Hepatocyte (in vitro differentiated cells): ENCODE data around the gene SPATA24. TPM values are rescaled to one million over a fixed set of nuclear protein-coding genes. Genes with fewer than 3 reads are reported as not detected.

Experiments used
- DNase-seq: peaks from one replicate; pipeline ENCODE4 v3.0.0-alpha.2; 2016; ENCODE audit warnings: low spot score
- H2AFZ ChIP-seq: fragments of 200-600 bp; sonication (generic); 2 replicates; pipeline ENCODE4 v1.6.0; 2016; ENCODE audit warnings: antibody characterized with exemption, mild to moderate bottlenecking
- H3K27ac ChIP-seq: fragments of 200-600 bp; sonication (generic); 2 replicates; pipeline ENCODE4 v1.5.1; 2016; ENCODE audit warnings: mild to moderate bottlenecking
- H3K27me3 ChIP-seq: fragments of 200-600 bp; sonication (generic); 2 replicates; pipeline ENCODE4 v1.6.1; 2016
- H3K36me3 ChIP-seq: fragments of 200-600 bp; sonication (generic); replicated peaks from 2 replicates; pipeline ENCODE4 v1.5.1; 2016; ENCODE audit warnings: low read depth; ENCODE audit not compliant: insufficient read depth
- H3K4me1 ChIP-seq: fragments of 200-600 bp; sonication (generic); 2 replicates; pipeline ENCODE4 v1.5.1; 2016; ENCODE audit warnings: mild to moderate bottlenecking, moderate library complexity; ENCODE audit not compliant: insufficient read depth
- H3K4me2 ChIP-seq: fragments of 200-600 bp; sonication (generic); 2 replicates; pipeline ENCODE4 v1.6.0; 2016
- H3K4me3 ChIP-seq: fragments of 200-600 bp; sonication (generic); 2 replicates; pipeline ENCODE4 v1.5.1; 2016; ENCODE audit warnings: mild to moderate bottlenecking
- H3K79me2 ChIP-seq: fragments of 200-600 bp; sonication (generic); 2 replicates; pipeline ENCODE4 v1.6.0; 2017; ENCODE audit warnings: mild to moderate bottlenecking
- H3K9me2 ChIP-seq: fragments of 200-600 bp; sonication (generic); replicated peaks from 2 replicates; pipeline ENCODE4 v1.6.0; 2017; ENCODE audit warnings: mild to moderate bottlenecking; ENCODE audit not compliant: insufficient read depth
- H3K9me3 ChIP-seq: fragments of 200-600 bp; sonication (generic); 2 replicates; pipeline ENCODE4 v1.5.1; 2016; ENCODE audit warnings: low read depth, mild to moderate bottlenecking
- H4K20me1 ChIP-seq: fragments of 200-600 bp; sonication (generic); 2 replicates; pipeline ENCODE4 v1.6.0; 2016; ENCODE audit warnings: mild to moderate bottlenecking; ENCODE audit not compliant: insufficient read depth, poor library complexity, severe bottlenecking
- CTCF ChIP-seq: fragments of 200-600 bp; sonication (generic); IDR thresholded peaks from 2 replicates; pipeline ENCODE4 v1.5.1; 2016; ENCODE audit warnings: antibody characterized with exemption, mild to moderate bottlenecking; ENCODE audit not compliant: poor library complexity
- EZH2 ChIP-seq: fragments of 200-600 bp; sonication (generic); IDR thresholded peaks from 2 replicates; pipeline ENCODE4 v1.6.1; 2016; ENCODE audit warnings: antibody characterized with exemption, mild to moderate bottlenecking, borderline replicate concordance
- EZH2phosphoT487 ChIP-seq: fragments of 200-600 bp; sonication (generic); IDR thresholded peaks from one replicate; pipeline ENCODE4 v1.6.1; 2018; ENCODE audit warnings: antibody characterized with exemption, mild to moderate bottlenecking, low read depth, moderate library complexity; ENCODE audit not compliant: unreplicated experiment, severe bottlenecking
- WGBS: methylation state at CpG from one replicate; pipeline ENCODE4 v1.1.6; 2016; ENCODE audit warnings: low lambda C conversion rate; ENCODE audit errors: missing lambda C conversion rate; 5-methylcytosine and 5-hydroxymethylcytosine counted together
- polyA plus RNA-seq: library from polyadenylated mRNA; unstranded; fragments of >200 nt; fragmentation: Nextera tagmentation; extraction: Ambion mirVana; gene quantifications from 2 replicates; pipeline ENCODE4 v1.2.1, GENCODE V29; 2016
- total RNA-seq: library from RNA; depleted of rRNA; stranded (reverse); fragments of >200 nt; gene quantifications from 2 replicates; pipeline ENCODE4 v1.2.3, GENCODE V29; 2014

SPATA24 gene
- total and polyA plus RNA-seq, 2 experiments from 2014 or later: 6.3 to 9.8 TPM

- no peak overlapping the region for H3K27ac ChIP-seq
Measured at GRCh38 chr5:139378941-139379361, 24.9 kb downstream of the SPATA24 start.

GRCh38 chr5:139378101-139378825, 25.6 kb downstream of the SPATA24 start:
- no peak for DNase-seq
- no peak overlapping the region for H3K27ac ChIP-seq

More at GRCh38 chr5:139378941-139379361, 24.9 kb downstream of the SPATA24 start:
- 92% methylated on average over 13 of the region's 13 CpGs for WGBS
- peaks cover 19% of the 10 kb centered on the region for H3K4me1 ChIP-seq
- no peaks in the 10 kb centered on the region for H3K79me2 ChIP-seq
- H3K36me3 ChIP-seq: no peaks in the 10 kb centered on the region
- no peak overlapping the region for H2AFZ ChIP-seq
- TF ChIP-seq CTCF (no peak), EZH2phosphoT487 (no peak), EZH2 (no peak)
- H3K4me3 ChIP-seq: no peak overlapping the region
- H3K9me3 ChIP-seq: no peaks in the 10 kb centered on the region
- H3K4me2 ChIP-seq: no peak overlapping the region
- no peaks in the 10 kb centered on the region for H3K9me2 ChIP-seq
- H3K27me3 ChIP-seq: no peaks in the 10 kb centered on the region
- DNase-seq: no peak
- no peaks in the 10 kb centered on the region for H4K20me1 ChIP-seq

GRCh38 chr5:139377226-139377625, 26.7 kb downstream of the SPATA24 start:
- H3K9me2 ChIP-seq: no peaks in the 10 kb centered on the region
- H3K79me2 ChIP-seq: no peaks in the 10 kb centered on the region
- H3K27me3 ChIP-seq: no peaks in the 10 kb centered on the region
- no peaks in the 10 kb centered on the region for H3K36me3 ChIP-seq
- H3K4me1 ChIP-seq: peaks cover 4% of the 10 kb centered on the region
- H3K4me3 ChIP-seq: no peak overlapping the region
- DNase-seq: no peak
- H3K4me2 ChIP-seq: no peak overlapping the region
- 88% methylated on average over 3 of the region's 3 CpGs for WGBS
- H3K9me3 ChIP-seq: no peaks in the 10 kb centered on the region
- H3K27ac ChIP-seq: no peak overlapping the region
- no peak overlapping the region for H2AFZ ChIP-seq
- no peaks in the 10 kb centered on the region for H4K20me1 ChIP-seq
- TF ChIP-seq EZH2 (no peak), CTCF (no peak), EZH2phosphoT487 (no peak)

More at GRCh38 chr5:139378101-139378825, 25.6 kb downstream of the SPATA24 start:
- TF ChIP-seq EZH2phosphoT487: no peak
- no peak for TF ChIP-seq CTCF
- TF ChIP-seq EZH2: no peak
- Histone ChIP-seq H3K36me3 (no peaks in the 10 kb centered on the region), H3K4me2 (no peak overlapping the region), H2AFZ (no peak overlapping the region), H3K27me3 (no peaks in the 10 kb centered on the region), H3K9me2 (no peaks in the 10 kb centered on the region), H3K4me1 (peaks cover 12% of the 10 kb centered on the region), H3K4me3 (no peak overlapping the region), H4K20me1 (no peaks in the 10 kb centered on the region), H3K79me2 (no peaks in the 10 kb centered on the region), H3K9me3 (no peaks in the 10 kb centered on the region)
- 94% methylated on average over 47 of the region's 47 CpGs for WGBS
